Stimulated activated CD4-positive, alpha-beta T cell treated with anti-CD3 and anti-CD28 coated beads, TNF-alpha, amount 100 ng/mL, for 4 hours (primary cell): ENCODE measurements around the gene DMRT2.

Source experiments
- DNase-seq, 3 experiments: peaks; one replicate each; pipeline ENCODE4 v3.0.0-alpha.2; 2020; ENCODE audit warnings: low read depth in 3 of 3

The DMRT2 gene

DNA sequence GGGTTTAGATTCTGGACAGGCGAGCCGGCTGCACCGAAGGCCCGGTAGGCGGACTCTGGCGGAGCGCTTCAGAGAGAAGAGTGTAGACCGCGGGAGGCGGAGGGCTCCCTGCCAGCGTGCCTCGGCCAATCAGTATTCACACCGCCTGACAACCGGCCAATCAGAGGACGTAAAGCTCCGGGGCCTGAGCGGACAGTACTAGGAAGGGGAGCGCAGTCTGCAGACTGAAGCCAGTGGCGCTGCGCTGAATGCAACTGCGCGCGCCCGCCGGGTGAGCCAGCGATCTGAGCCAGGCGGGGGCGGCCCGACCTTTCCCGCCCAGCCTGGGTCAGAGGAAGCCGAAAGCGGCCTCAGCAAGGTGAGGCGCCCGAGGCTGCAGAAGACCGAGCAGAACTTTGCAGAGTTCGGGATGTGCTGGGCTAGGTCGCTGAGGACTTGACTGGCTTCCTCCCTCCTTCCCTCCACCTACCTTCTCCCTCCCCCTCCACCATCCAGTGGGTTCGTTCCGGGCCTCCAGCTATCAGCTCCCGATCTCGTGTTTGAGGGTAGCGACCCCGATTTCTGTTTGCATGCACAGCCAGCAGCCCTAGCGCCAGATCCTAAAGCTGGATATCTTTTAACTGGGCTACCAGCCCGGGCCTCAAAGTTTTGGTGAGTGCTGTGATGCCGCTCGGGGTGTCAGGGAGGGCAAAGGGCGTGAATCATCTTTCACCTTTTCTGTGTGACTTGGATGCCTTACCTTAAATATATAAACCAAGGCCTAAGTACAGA lies at the start of gene DMRT2:
Gene DMRT2, plus strand, starts transcription at position 233 of the 771 bp plus-strand sequence. CDS start 1,257 bp downstream, outside the sequence.
- DNase-seq, result no peak

DNA sequence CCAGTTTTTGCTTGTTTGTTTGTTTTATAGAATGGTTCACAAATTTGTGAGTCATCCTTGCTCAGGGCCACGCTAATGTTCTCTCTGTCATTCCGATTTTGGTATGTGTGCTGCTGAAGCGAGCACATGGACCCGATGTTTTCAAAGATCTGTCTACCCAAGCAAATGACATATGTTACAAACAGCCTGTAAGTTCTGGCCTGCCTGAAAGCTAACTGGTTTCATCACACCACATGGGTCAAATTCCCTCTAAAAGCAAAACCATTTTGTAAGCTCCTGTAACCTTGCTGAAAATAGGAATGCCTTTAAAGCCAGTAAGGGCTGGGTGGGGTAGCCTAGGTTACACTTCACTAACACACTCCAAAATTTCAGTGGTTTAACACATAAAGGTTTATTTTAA lies 48.3 kb upstream of the DMRT2 start:
- DNase-seq, result no peak

DNA sequence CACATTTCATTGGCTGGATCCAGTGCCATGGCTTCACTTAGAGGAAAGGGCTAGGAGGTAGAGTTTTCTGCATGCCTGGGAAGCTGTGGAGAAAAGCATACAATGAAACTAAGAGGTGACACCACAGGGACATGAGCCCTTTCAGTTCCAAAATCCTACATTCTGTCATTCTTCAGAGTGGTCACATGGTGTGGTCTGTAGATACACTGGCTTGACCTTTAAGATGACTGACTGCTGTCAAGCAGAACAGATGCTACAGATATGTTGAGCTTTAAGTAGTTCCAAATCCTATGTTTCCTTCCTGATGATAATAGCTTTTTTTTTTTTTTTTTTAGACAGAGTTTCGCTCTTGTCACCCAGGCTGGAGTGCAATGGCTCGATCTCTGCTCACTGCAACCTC lies 47.5 kb upstream of the DMRT2 start:
- no peak for DNase-seq

DNA sequence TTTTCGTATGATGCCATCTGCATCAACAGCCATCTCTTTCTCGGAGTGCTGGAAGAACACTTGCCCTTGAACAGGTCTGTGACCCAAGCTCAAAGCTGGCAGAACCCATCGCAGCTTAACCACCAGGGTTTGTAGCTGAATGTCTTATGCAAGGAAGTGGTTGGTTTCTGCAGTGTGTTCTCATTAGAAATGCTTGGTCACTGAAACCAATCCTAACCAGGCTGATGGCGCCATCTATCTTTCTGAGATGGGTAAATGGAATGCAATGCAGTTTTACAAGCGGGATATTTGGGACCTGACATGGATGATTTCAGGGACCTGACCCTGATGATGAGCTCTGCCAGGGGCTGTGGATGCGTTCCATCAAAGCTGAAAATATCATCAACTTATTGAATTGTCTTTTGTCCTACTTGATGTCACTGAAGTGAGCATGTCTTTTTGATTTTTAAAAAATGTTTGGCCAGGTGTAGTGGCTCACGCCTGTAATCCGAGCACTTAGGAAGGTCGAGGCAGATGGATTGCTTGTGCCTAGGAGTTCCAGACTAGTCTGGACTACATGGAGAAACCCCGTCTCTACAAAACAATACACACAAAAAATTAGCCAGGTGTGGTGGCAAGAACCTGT lies 45.0 kb upstream of the DMRT2 start:
- DNase-seq, result no peak

DNA sequence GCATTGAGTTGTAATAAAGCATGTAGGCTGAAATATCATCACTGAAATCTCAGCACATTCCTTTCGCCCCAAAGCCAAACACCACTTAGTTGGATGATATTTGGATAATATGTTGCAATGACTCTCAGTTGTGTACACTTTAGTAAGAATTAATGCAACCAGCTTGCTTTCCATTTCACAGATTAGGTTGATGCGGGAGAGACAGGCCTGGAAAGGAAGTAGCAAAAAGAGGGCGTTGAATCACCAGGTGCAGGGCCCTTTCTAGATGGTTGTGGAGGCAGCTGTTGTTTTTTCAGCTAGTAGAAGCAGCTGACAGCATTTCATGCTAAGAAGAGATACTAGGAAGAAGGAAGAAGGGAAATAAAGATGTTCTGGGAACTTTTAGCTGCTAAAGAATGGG lies 42.8 kb upstream of the DMRT2 start:
- no peak for DNase-seq

DNA sequence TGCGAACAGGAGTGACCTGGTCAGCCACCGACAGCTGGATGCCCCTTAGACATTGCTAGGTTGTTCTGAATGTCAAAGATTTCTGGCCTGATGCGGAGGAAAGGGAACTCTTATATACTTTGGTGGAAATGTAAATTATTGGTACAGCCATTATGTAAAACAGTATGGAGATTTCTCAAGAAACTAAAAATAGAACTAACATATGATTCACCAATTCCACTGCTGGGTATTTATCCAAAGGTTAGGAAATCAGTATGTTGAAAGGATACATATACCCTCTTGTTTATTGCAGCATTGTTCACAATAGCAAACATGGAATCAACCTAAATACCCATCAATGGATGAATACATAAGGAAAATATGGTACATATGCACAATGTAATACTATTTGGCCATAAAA lies 41.9 kb upstream of the DMRT2 start:
- no peak for DNase-seq

DNA sequence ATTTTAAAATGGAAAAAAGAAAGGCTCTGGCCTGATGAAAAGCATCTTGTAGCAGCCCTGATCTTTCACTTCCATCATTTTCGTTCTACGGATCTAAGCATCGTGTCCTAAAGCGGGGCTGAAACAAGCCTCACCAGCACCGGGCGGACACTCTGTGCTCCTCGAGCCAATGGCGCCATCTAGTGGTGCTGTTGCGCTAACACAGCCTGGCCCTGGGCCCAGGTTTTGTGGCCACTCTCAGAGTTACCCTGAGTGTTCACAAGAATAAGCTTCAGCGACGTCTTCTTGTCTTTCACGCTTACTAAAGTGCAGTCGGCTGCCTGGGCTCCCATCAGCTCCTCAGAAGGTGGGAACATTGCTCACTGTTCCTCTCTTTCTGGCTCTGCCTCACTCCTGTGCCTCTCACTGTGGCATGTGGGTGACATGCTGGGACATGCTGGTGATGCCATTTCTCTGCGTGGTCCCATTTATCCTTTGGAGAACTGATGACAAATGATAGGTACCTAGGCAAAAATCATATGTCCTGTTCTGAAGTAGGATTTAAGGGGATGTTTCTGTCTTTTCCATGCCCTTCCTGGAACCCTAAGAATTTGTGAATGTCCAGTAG lies 41.0 kb upstream of the DMRT2 start:
- peak; percentile 48 to 60 (median 58) for DNase-seq

DNA sequence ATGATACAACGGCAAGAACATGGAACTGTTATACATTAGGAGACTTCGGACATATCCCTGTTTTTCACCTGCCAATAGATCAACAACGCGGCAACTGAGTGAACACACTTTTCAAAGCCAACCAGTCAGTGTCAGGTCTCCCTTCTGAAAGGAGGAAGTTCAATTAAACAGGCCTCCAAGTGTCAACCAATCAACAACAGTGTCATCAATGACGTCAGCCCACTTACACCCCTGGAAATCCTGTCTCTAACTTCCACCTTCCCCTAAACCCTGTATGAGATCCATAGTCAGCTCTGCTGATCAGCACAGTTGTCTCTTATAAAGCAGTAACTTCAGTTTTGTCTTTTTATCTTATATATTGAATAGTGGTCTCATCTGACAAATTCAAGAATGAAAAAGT lies 37.1 kb upstream of the DMRT2 start:
- DNase-seq, result no peak

DNA sequence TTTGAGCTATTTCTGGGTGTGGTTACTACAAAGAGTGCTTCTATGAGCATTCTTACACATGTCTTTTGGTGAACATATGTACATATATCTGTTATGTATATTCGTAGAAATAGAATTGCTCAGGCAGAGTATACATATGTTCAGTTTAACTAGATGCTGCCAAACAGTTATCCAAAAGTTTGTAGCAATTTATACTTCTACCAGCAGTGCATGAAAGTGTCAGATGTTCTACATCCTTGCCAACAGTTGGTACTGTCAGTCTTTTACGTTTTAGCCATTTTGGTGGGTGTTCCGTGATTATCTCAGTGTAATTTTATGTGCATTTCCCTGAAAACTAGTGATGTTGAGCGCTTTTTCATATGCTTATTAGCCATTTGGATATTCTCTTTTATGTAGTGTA lies 35.9 kb upstream of the DMRT2 start:
- DNase-seq, result no peak

DNA sequence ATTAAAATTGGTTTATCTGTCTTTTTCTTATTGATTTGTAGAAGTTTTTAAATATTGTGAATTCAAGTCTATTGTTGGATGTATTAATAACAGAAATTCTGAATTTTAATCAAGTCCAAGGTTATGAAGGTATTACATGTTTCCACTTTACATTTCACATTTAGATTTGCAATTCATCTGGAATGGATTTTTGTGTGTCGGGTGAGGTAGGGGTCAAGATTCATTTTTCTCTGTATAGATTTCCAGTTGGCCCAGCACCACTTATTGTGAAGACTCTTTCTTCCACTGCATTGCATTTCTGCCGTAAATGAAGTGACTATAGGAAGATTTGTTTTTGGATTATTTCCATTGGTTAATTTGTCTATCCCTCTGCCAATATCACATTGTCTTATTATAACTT lies 35.5 kb upstream of the DMRT2 start:
- DNase-seq, result no peak

DNA sequence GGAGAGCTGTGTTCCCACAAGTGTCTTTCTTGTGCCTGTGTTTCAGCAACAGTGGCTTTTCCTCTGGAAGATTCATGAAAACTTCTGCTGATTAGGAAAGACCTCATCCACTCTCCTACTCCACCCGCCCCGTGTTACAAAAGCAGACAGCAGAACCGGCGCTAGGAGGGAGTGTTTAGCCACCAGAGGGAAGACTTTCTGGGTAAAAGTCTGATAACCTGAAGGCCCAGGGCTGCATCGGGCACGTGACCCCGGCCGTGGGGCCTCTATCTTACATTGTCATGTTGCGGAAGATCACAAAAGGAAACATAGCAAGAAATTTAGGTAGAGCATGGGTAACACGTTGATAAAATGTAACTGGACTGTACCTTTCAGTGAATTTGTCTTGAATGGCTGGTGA lies 32.0 kb upstream of the DMRT2 start:
- DNase-seq, result no peak

DNA sequence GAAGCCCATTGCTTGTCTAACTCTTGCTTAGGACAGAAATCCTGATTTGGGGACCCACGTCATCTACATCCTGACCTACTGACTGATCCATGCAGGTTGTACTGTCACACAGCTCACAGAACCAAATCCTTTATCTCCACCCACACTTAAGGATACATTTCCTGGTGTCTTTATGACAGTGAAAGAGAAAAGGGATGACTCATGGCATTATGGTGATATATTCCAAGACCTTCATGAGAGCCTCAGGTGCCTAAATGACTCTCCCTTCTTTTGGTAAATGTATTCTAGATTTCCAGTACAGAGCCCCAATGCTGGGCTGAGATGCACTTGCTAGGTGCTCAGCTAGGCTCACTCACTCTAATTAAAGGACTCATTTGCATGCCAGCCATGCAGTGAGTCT lies 26.0 kb upstream of the DMRT2 start:
- DNase-seq, result no peak

DNA sequence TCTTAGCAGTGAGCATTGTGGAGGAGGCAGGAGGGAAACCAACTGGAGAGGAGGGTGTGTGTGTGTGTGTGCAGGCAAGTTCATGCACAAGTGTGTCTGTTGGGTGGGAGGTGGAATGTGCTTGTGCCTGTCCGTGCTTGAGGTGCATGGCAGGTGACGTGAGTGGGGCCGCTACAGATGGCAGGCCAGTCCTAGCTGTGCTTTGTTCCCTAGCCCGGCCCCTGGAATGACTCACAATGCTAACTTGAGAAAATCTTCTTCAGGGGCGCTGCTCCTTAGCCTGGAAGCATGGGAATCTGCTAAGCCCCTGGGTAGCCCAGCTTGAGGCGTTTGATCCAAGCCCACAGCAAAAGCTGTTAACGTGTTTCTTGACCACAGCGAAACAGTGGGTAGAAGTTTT lies 25.0 kb upstream of the DMRT2 start:
- DNase-seq, result no peak

DNA sequence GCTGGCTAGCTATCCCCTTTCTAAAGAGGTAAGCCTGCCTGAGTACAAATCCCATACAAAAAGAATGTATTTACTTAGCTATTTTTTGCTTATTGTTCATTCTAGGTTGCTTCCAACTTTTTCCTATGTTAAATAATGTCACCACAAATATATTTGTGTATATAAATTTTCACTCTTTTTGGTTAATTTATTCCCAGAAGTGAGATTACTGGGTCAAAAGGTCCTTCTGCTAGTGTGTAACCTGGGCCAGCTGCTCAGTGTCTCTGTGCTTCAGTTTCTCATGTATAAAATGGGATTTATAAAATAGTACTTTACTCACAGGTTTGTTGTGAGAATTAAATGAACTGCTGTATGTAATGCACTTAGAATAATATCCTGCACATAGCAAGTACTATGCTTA lies 23.9 kb upstream of the DMRT2 start:
- DNase-seq, result no peak

DNA sequence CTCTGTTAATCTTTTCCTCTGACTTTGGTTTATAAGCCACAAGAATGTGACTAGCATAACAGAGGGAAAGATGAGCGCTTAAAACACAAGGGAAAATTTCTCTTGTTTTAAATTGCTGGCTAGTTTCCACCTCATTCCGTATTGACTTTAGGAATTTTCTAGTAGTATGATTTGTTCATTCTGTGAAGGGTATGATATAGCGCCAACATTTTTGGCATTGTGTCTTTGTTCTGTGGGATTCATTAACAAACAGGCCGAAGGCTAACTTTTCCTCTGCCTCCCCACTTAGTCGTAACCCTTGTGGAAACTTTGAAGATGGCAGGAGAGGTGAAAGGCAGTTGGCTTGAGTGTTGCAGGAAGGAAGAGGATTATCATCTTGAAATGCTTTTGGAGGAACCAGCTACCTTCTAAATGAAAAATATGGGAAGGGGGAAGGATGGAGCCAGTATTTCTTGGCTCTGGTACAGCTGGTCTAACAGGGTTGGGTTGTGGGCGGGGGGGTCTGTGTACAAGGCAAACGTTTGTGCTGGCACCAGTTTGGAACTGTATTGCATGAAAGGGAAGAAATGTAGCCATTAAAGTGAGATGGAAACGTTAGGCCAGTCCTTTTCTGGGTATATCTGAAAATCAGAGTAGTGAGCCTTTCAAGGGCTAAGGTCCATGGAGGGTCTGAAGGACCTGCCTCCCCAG lies 21.5 kb upstream of the DMRT2 start:
- DNase-seq, result no peak

DNA sequence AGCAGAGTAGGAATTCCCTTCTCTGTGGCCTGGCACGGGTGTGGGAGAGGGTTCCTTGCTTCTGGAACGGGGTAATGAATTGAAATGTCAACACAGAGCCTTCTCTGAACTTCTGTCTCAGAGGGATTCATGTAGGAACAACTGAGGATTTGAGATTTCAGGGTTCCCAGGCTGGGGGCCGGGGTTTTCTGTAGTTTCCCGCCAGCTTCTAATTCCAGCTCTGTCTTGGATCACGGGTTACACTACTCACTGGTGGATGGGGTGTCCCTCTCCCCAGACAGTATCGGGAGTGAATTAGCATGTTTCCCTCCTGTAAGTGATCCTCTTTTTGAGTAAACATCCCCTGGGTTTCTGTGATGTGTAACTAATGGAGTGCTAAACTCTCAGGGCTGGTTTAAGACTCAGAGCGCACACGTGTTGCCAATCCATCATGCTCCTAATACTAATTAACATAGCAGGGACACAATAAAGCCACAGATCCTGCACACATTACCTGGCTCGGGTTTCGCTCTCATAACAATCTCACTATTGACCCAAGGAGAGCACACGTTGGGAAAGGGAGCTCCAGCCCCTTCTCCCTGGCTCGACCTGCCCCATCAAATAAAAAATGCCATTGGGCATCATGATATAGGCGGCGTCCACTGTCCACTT lies 18.1 kb upstream of the DMRT2 start:
- DNase-seq, result no peak

DNA sequence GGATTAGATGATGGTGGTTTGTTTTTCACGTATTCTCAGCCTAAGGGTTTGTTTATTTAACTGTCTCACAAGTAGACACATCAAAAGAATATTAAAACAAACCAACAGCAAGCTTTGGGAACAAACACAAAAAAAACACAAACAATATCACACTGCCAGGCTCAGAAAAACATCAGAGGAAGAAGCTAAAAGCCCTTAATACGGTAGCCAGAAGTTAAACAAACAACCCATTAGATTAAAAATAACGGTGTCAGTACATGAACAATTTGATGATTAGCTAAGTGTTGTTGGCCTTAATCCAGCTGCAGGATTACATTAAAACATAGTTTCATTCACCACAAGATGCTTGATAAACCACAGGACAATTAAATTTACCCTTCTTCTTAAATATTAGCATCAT lies 15.9 kb upstream of the DMRT2 start:
- DNase-seq, result no peak

DNA sequence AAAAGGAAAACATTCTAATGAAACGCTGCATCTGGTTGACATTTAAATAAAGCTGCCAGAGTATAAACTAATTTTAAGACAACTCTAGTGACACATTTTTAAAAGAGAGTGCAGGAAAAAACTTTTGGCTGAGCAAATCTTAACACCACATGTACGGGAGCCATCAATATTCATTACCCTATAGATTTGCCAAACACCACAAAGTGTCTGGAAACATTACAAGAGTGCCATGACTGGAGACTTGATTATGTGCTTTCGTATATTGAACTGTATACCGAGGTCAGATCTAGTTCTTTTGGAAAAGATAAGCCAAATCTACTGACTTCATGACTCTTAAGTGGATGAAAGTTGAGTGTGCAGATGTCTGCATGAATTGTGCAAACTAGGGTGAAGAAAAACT lies 10.6 kb upstream of the DMRT2 start:
- DNase-seq, result no peak

DNA sequence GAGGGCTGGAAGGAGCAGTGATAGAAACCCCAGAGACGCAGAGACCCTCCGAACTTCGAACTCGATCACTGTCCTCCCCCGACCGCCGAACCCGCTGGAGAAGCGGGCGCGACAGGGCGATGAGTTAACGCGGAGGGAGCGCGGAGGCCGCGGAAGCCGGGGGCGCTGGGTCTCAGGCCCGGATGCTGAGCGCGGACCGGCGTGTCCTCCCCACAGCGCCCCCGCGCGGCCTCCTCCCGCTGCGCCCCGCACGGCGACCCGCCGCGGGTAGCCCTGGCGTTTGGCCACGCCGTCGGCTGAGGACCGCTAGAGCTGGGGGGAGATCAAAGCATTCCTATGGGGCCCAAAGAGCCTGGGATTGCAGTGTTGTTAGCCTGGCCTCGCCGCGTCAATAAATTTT lies 7.7 kb upstream of the DMRT2 start:
- DNase-seq, result no peak

DNA sequence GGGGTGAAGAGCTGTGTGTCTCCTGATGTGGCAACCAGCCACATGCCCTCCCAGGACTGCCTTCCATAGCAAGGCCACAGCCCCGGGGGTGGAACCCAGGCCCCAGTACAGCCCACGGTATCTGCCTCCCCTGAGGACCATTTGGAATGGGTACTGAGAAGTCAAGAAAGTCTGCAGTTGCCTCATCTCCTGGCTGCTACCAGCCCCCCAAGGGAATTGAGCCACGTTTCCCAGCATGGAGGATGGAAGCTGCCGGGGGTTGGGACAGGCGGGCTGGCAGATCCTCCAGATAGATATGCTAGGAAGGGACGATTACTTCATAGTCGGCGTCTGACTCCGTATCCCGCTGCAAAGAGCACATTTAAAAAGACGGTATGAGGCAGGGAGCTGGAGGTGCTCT lies 5.5 kb upstream of the DMRT2 start:
- no peak for DNase-seq

DNA sequence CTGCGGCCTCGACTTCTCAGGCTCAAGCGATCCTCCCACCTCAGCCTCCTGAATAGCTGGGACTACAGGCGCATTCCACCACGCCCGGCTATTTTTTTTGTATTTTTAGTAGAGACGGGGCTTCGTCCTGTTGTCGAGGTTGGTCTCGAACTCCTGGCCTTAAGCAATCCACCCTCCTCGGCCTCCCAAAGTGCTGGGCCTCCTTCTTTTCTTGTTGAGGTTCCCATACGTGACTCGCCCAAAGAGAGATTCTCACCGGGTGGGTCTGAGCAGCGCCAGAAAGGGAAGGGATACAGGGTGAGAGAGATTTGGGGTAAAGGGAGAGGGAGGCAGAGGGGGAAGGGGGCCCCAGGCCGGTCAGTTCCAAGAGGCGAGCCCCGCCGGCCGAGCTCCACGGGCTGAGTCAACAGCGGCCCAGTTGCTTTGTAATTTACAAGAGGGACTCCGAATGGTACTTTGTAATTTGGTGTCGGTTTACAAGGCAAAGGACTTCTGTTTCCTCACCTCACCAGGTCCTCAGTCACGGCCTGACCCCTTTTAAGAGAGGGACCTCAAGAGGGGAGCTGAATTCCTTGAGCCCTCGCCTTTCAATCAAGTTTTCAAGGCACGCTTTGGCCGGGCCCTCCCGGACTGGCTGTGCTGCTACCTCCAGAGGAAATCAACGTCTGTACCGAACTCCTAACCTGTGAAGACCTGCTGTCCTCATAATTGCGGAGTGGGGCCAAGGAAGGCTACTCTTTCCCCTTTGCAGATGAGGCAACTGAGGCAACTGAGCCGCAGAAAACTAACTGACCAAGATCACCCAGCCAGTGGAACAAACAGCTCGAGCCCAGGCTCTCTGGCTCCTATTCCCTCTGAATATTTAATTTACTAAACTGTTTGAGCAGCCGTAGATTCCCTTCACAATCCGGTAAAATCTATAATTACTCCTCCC lies 3.3 kb upstream of the DMRT2 start:
- no peak for DNase-seq
